Heart left ventricle (tissue), 13 donors: ENCODE data around the gene RPS18.

Experiments
- CTCF ChIP-seq, 12 donors: fragments of 200-600 bp; sonication (generic) in 4 of 12; IDR thresholded peaks; one replicate each; pipeline versions ENCODE4 v1.5.0 to v1.8.0; 2018 to 2022; ENCODE audit warnings: antibody characterized with exemption in 12 of 12, mild to moderate bottlenecking in 5 of 12
- POLR2A ChIP-seq, 2 donors: fragments of 450-650 bp; IDR thresholded peaks; one replicate each; pipeline ENCODE4 v1.6.1; 2017; ENCODE audit warnings: antibody characterized with exemption in 2 of 2, mild to moderate bottlenecking in 2 of 2, moderate library complexity in 2 of 2
- donor health status: ischemic (EF 13 %, LVEDD 7.1; RV severe dilation, severe dysfunction).
- donor health status: DM: no; HTN: yes; CAD: no.
- donor health status: DM: no; HTN: no; CAD: no.
- donor health status: ischemic (EF 25% LVEDD 6.9; RV normal size, moderate dysfunction).
- donor health status: ischemic (EF 25% LVEDD 5.7; RV mildly dilated, moderate dysfunction).
- donor health status: ischemic (EF 35%, LVEDD 5.7; RV mildly dilated, moderate dysfunction).
- donor health status: nonischemic (EF 11% LVEDD 7.7; RV severe dilation, severe dysfunction).
- donor health status: DM: yes; HTN: yes; CAD: no.
- donor health status: PGD.
- donor health status: ischemic (EF 29% LVEDD 5.4; RV normal size, mild dysfunction).
- donor health status: nonischemic (EF 23%, LVEDD 6.1; RV moderate dilation, normal function).

- TF ChIP-seq CTCF (IDR thresholded peaks at IDR 0.05) = peak in 5 of 12 donors; percentile 16 to 45 (median 21)
- no peak for TF ChIP-seq POLR2A (IDR thresholded peaks at IDR 0.05)
Observed at GRCh38 chr6:33279971-33280511, 8.2 kb downstream of the RPS18 start.
